ENCODE results near the gene ZNF358.

DNA sequence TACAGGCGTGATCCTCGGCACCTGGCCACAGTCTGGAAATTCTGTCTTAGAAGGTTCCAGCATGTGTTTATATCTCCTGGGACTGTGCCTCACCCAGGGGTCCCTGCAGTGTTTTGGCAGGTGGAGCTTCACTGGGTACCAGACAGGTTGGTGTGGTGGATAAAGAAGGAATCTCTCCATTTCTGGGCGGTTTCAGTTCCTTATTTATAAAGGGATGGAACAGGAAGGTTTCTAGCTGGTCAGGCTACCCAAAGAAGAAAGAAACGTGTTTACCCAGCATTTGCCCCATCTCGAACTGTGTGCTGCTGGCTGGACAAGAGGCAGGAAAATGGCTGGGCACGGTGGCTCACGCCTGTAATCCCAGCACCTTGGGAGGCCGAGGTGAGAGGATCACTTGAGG lies 29.4 kb downstream of the ZNF358 start:
- TF ChIP-seq POLR2A (IDR thresholded peaks at IDR 0.05; ENCODE audit: low read depth, low read length) (no peak), POLR2AphosphoS5 (IDR thresholded peaks at IDR 0.05; ENCODE audit: low read depth, low read length) (no peak), TAF1 (IDR thresholded peaks at IDR 0.05; ENCODE audit: borderline replicate concordance, low read depth, low read length) (no peak)

Data from GM12892 (cell line).